Measurements from ENCODE around the gene UBL3.

UBL3 gene

GRCh38 chr13:29754473-29754806 is 96.0 kb downstream of the UBL3 start:
- peak; percentile 28 for DNase-seq (ENCODE audit: low spot score)

GRCh38 chr13:29753618-29754472 is 96.6 kb downstream of the UBL3 start:
- DNase-seq (ENCODE audit: low spot score), result no peak

- no peak for DNase-seq (ENCODE audit: low spot score)
Measured at GRCh38 chr13:29752175-29752574, 98.2 kb downstream of the UBL3 start.

- no peak for DNase-seq (ENCODE audit: low spot score)
Measured at GRCh38 chr13:29750183-29750530, 100.3 kb downstream of the UBL3 start.

GRCh38 chr13:29749401-29750182 is 100.8 kb downstream of the UBL3 start:
- no peak for DNase-seq (ENCODE audit: low spot score)

- DNase-seq (ENCODE audit: low spot score), result no peak
Measured at GRCh38 chr13:29748097-29748496, 102.3 kb downstream of the UBL3 start.

GRCh38 chr13:29746148-29746677 is 104.2 kb downstream of the UBL3 start:
- no peak for DNase-seq (ENCODE audit: low spot score)

- DNase-seq (ENCODE audit: low spot score), result no peak
Measured at GRCh38 chr13:29745704-29746103, 104.7 kb downstream of the UBL3 start.

- DNase-seq (ENCODE audit: low spot score), result peak; percentile 6
Measured at GRCh38 chr13:29743201-29743786, 107.1 kb downstream of the UBL3 start.

GRCh38 chr13:29740961-29741360 is 109.5 kb downstream of the UBL3 start:
- DNase-seq (ENCODE audit: low spot score), result no peak

GRCh38 chr13:29737061-29737460 is 113.4 kb downstream of the UBL3 start:
- no peak for DNase-seq (ENCODE audit: low spot score)

GRCh38 chr13:29733147-29733611 is 117.2 kb downstream of the UBL3 start:
- no peak for DNase-seq (ENCODE audit: low spot score)

- DNase-seq (ENCODE audit: low spot score), result peak; percentile 24
Measured at GRCh38 chr13:29730253-29730652, 120.2 kb downstream of the UBL3 start.

GRCh38 chr13:29722415-29722814 is 128.0 kb downstream of the UBL3 start:
- no peak for DNase-seq (ENCODE audit: low spot score)

- DNase-seq (ENCODE audit: low spot score), result no peak
Measured at GRCh38 chr13:29721766-29722165, 128.7 kb downstream of the UBL3 start.

GRCh38 chr13:29718694-29719093 is 131.7 kb downstream of the UBL3 start:
- DNase-seq (ENCODE audit: low spot score), result no peak

- no peak for DNase-seq (ENCODE audit: low spot score)
Measured at GRCh38 chr13:29716493-29716892, 133.9 kb downstream of the UBL3 start.

Data from NAMALWA (cell line).